RKO (cell line): Measurements from ENCODE around the gene PATL2.
"Not testable (repeated sequence)": the region's sequence is repeated elsewhere in the genome, so short reads cannot be mapped to it uniquely, and the experiment has no call there.

Experiments
- DNase-seq: peaks from one replicate; pipeline ENCODE4 v3.0.0-alpha.2; 2016; ENCODE audit warnings: low spot score

Gene PATL2

GRCh38 chr15:44719293-44719999 lies 8.3 kb upstream of the PATL2 start:
- DNase-seq: no peak

GRCh38 chr15:44718927-44719292 lies 7.8 kb upstream of the PATL2 start:
- DNase-seq: no peak

- no peak for DNase-seq
Observed at GRCh38 chr15:44718180-44718926, 7.2 kb upstream of the PATL2 start.

GRCh38 chr15:44716983-44717602 lies 6.0 kb upstream of the PATL2 start:
- DNase-seq: no peak

GRCh38 chr15:44715797-44716334 lies 4.7 kb upstream of the PATL2 start:
- DNase-seq: no peak

GRCh38 chr15:44715142-44715796 lies 4.1 kb upstream of the PATL2 start:
- no peak for DNase-seq

- DNase-seq: peak; percentile 56
Observed at GRCh38 chr15:44713006-44713966, 2.2 kb upstream of the PATL2 start.

GRCh38 chr15:44712346-44713005 lies 1.4 kb upstream of the PATL2 start:
- peak; percentile 80 for DNase-seq

GRCh38 chr15:44711743-44712345 lies 721 bp upstream of the PATL2 start:
- DNase-seq: peak; percentile 48

- peak; percentile 52 for DNase-seq
Observed at GRCh38 chr15:44710236-44711095, 657 bp downstream of the PATL2 start.

GRCh38 chr15:44706946-44707636 lies 4.0 kb downstream of the PATL2 start:
- no peak for DNase-seq

GRCh38 chr15:44706401-44706800 lies 4.7 kb downstream of the PATL2 start:
- DNase-seq: no peak

- DNase-seq: no peak
Observed at GRCh38 chr15:44705986-44706385, 5.1 kb downstream of the PATL2 start.

- DNase-seq: not testable (repeated sequence)
Observed at GRCh38 chr15:44700676-44701075, 10.4 kb downstream of the PATL2 start.

- no peak for DNase-seq
Observed at GRCh38 chr15:44698641-44699040, 12.5 kb downstream of the PATL2 start.

- no peak for DNase-seq
Observed at GRCh38 chr15:44697014-44697413, 14.1 kb downstream of the PATL2 start.

GRCh38 chr15:44695294-44695693 lies 15.8 kb downstream of the PATL2 start:
- no peak for DNase-seq

GRCh38 chr15:44694416-44694815 lies 16.7 kb downstream of the PATL2 start:
- DNase-seq: no peak

GRCh38 chr15:44692659-44693058 lies 18.5 kb downstream of the PATL2 start:
- no peak for DNase-seq
